Activated T-cell treated with anti-CD3 and anti-CD28 coated beads, Interleukin-2, amount 50 U/mL, for 24 hours (primary cell): ENCODE results near the gene TRAF5.
A peak's percentile ranks its signal among the peaks of the same experiment; 100 is the strongest.
"Not testable (repeated sequence)": the region's sequence is repeated elsewhere in the genome, so short reads cannot be mapped to it uniquely, and the experiment has no call there.

Experiments
- DNase-seq: peaks from one replicate; pipeline ENCODE4 v3.0.0-alpha.2; 2020
- H3K27ac Mint-ChIP-seq: 2 replicates; pipeline ENCODE4 v1.8.0; 2020; ENCODE audit warnings: mild to moderate bottlenecking, mixed read lengths
- H3K27me3 Mint-ChIP-seq: 2 replicates; pipeline ENCODE4 v1.8.0; 2020; ENCODE audit warnings: mixed read lengths
- H3K36me3 Mint-ChIP-seq: 2 replicates; pipeline ENCODE4 v1.8.0; 2020; ENCODE audit warnings: low read depth, mixed read lengths
- H3K4me1 Mint-ChIP-seq: 2 replicates; pipeline ENCODE4 v1.8.0; 2020; ENCODE audit warnings: low read depth, mixed read lengths
- H3K4me3 Mint-ChIP-seq: 2 replicates; pipeline ENCODE4 v1.8.0; 2020; ENCODE audit warnings: mild to moderate bottlenecking, moderate library complexity, mixed read lengths
- H3K9me3 Mint-ChIP-seq: 2 replicates; pipeline ENCODE4 v1.8.0; 2020; ENCODE audit warnings: mixed read lengths

The TRAF5 gene

DNA sequence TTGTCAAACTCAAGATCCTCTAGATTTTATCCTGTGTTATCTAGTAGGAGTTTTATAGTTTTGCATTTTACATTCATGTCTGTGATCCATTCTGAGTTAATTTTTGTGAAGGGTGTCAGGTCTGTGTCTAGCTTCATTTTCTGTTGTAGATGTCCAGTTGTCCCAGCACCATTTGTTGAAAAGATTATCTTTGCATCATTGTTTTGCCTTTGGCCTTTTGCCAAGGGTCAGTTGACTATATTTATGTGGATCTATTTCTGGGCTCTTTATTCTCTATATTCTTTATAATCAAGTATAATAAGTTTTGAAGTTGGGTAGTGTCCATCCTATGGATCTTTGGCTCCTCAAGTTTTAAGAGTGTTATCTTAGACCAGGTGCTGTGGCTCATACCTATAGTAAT is 21.9 kb downstream of the TRAF5 start:
- no peak overlapping the region for H3K4me3 Mint-ChIP-seq
- H3K27ac Mint-ChIP-seq: no peak overlapping the region

GRCh38 chr1:211349741-211350140 is 23.1 kb downstream of the TRAF5 start:
- Mint-ChIP-seq H3K27me3 (no peaks in the 10 kb centered on the region), H3K9me3 (peaks cover 14% of the 10 kb centered on the region), H3K36me3 (peaks cover 74% of the 10 kb centered on the region), H3K4me1 (peaks cover 87% of the 10 kb centered on the region), H3K4me3 (no peak overlapping the region), H3K27ac (peak overlapping the region; percentile 8)
- no peak for DNase-seq

More for the DNA sequence above, 21.9 kb downstream of the TRAF5 start:
- peaks cover 88% of the 10 kb centered on the region for H3K4me1 Mint-ChIP-seq
- peaks cover 72% of the 10 kb centered on the region for H3K36me3 Mint-ChIP-seq
- peaks cover 14% of the 10 kb centered on the region for H3K9me3 Mint-ChIP-seq
- DNase-seq: no peak
- H3K27me3 Mint-ChIP-seq: no peaks in the 10 kb centered on the region

DNA sequence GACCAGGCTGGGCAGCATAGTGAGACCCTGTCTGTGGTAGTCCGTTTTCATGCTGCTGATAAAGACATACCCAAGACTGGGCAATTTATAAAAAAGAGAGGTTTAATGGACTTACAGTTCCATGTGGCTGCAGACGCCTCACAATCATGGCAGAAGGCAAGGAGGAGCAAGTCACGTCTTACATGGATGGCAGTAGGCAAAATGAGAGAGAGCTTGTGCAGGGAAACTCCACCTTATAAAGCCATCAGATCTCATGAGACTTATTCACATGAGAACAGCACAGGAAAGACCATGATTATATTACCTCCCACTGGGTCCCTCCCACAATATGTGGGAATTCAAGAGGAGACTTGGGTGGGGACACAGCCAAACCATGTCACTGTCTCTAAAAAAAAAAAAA is 25.4 kb downstream of the TRAF5 start:
- H3K36me3 Mint-ChIP-seq: peaks cover 77% of the 10 kb centered on the region
- H3K27ac Mint-ChIP-seq: peak overlapping the region; percentile 86
- not testable (repeated sequence) for H3K4me3 Mint-ChIP-seq, DNase-seq, H3K27me3 Mint-ChIP-seq
- H3K4me1 Mint-ChIP-seq: peaks cover 88% of the 10 kb centered on the region
- peaks cover 14% of the 10 kb centered on the region for H3K9me3 Mint-ChIP-seq

GRCh38 chr1:211352465-211352864 is 25.8 kb downstream of the TRAF5 start:
- H3K4me1 Mint-ChIP-seq: peaks cover 89% of the 10 kb centered on the region
- H3K9me3 Mint-ChIP-seq: peaks cover 14% of the 10 kb centered on the region
- DNase-seq: no peak
- H3K27me3 Mint-ChIP-seq: no peaks in the 10 kb centered on the region
- H3K36me3 Mint-ChIP-seq: peaks cover 77% of the 10 kb centered on the region
- H3K27ac Mint-ChIP-seq: peak overlapping the region; percentile 90
- no peak overlapping the region for H3K4me3 Mint-ChIP-seq

GRCh38 chr1:211352985-211353515 is 26.4 kb downstream of the TRAF5 start:
- no peaks in the 10 kb centered on the region for H3K27me3 Mint-ChIP-seq
- peak overlapping the region; percentile 51 for H3K4me3 Mint-ChIP-seq
- H3K4me1 Mint-ChIP-seq: peaks cover 85% of the 10 kb centered on the region
- H3K27ac Mint-ChIP-seq: peak overlapping the region; percentile 90
- peak; percentile 63 for DNase-seq
- peaks cover 14% of the 10 kb centered on the region for H3K9me3 Mint-ChIP-seq
- H3K36me3 Mint-ChIP-seq: peaks cover 78% of the 10 kb centered on the region

- Mint-ChIP-seq H3K36me3 (peaks cover 78% of the 10 kb centered on the region), H3K9me3 (peaks cover 14% of the 10 kb centered on the region), H3K27ac (peak overlapping the region; percentile 90), H3K27me3 (no peaks in the 10 kb centered on the region), H3K4me3 (no peak overlapping the region), H3K4me1 (peaks cover 81% of the 10 kb centered on the region)
- no peak for DNase-seq
These were observed 27.1 kb downstream of the TRAF5 start for GRCh38 chr1:211353562-211354212.

GRCh38 chr1:211355873-211356272 is 29.2 kb downstream of the TRAF5 start:
- no peak overlapping the region for H3K4me3 Mint-ChIP-seq
- H3K27me3 Mint-ChIP-seq: no peaks in the 10 kb centered on the region
- DNase-seq: no peak
- H3K27ac Mint-ChIP-seq: peak overlapping the region; percentile 84
- H3K4me1 Mint-ChIP-seq: peaks cover 75% of the 10 kb centered on the region
- peaks cover 88% of the 10 kb centered on the region for H3K36me3 Mint-ChIP-seq
- H3K9me3 Mint-ChIP-seq: peaks cover 14% of the 10 kb centered on the region

DNA sequence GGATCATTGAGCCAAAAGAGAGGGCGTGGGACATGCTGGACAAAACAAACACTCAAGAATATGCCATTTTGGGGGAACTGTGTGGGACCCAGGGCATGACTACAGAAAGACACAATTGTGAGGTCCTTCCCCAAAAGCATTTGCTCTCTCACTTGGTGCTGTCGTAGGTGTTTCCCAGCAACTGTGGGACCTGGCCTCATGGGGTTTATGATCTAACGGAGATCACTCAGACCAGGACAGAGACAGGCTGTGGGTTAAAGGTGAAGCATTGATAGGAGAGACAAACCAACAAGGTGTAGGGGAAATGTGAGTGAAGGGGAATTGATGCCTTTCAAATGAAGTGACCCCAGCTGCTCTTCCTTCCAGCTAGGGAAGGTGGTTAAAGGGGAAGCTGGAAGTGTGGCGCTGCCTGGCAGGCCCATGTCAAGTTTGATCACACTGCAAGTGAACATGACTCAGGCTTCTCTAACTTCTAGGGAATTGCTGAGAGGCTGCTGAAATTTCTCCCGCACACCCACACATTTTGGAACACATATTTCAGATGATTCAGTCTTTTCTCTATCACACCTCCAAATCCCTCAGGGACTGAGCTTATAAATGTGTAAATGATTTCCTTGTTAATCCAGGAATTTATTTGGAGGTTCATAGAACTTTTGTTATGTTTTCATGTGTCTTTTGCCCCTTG is 30.2 kb downstream of the TRAF5 start:
- H3K27ac Mint-ChIP-seq: peak overlapping the region; percentile 84
- DNase-seq: no peak
- H3K4me1 Mint-ChIP-seq: peaks cover 68% of the 10 kb centered on the region
- H3K36me3 Mint-ChIP-seq: peaks cover 90% of the 10 kb centered on the region
- no peaks in the 10 kb centered on the region for H3K27me3 Mint-ChIP-seq
- H3K9me3 Mint-ChIP-seq: peaks cover 7% of the 10 kb centered on the region
- no peak overlapping the region for H3K4me3 Mint-ChIP-seq

- peaks cover 83% of the 10 kb centered on the region for H3K36me3 Mint-ChIP-seq
- H3K4me3 Mint-ChIP-seq: no peak overlapping the region
- H3K9me3 Mint-ChIP-seq: no peaks in the 10 kb centered on the region
- H3K27ac Mint-ChIP-seq: no peak overlapping the region
- no peak for DNase-seq
- H3K27me3 Mint-ChIP-seq: no peaks in the 10 kb centered on the region
- H3K4me1 Mint-ChIP-seq: peaks cover 51% of the 10 kb centered on the region
These were observed 32.1 kb downstream of the TRAF5 start for GRCh38 chr1:211358685-211359084.

GRCh38 chr1:211359876-211360275 is 33.2 kb downstream of the TRAF5 start:
- H3K9me3 Mint-ChIP-seq: no peaks in the 10 kb centered on the region
- peaks cover 83% of the 10 kb centered on the region for H3K36me3 Mint-ChIP-seq
- peak overlapping the region; percentile 84 for H3K27ac Mint-ChIP-seq
- H3K4me1 Mint-ChIP-seq: peaks cover 43% of the 10 kb centered on the region
- no peaks in the 10 kb centered on the region for H3K27me3 Mint-ChIP-seq
- no peak for DNase-seq
- H3K4me3 Mint-ChIP-seq: no peak overlapping the region

DNA sequence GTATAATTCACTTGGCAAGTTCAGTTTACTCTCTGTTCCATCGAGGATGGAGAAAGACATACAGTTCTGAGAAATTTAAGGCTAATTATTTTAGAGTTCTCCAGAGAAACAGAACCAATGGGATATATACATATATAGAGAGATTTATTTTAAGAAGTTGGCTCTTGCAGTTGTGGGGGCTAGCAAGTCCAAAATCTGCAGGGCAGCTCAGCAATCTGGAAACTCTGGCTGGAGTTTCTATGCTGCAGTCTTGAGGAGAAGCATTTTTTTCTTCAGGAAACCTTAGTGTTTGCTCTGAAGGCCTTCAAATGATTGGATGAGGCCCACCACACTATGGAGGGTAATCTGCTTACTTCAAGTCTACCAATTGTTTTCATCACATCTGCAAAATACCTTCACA is 34.6 kb downstream of the TRAF5 start:
- Mint-ChIP-seq H3K4me3 (no peak overlapping the region), H3K36me3 (peaks cover 85% of the 10 kb centered on the region), H3K9me3 (no peaks in the 10 kb centered on the region), H3K27ac (peak overlapping the region; percentile 5), H3K4me1 (peaks cover 32% of the 10 kb centered on the region), H3K27me3 (no peaks in the 10 kb centered on the region)
- DNase-seq: no peak

- no peaks in the 10 kb centered on the region for H3K27me3 Mint-ChIP-seq
- DNase-seq: no peak
- no peak overlapping the region for H3K4me3 Mint-ChIP-seq
- H3K36me3 Mint-ChIP-seq: peaks cover 94% of the 10 kb centered on the region
- no peak overlapping the region for H3K27ac Mint-ChIP-seq
- H3K4me1 Mint-ChIP-seq: peaks cover 6% of the 10 kb centered on the region
- H3K9me3 Mint-ChIP-seq: no peaks in the 10 kb centered on the region
These were observed 43.0 kb downstream of the TRAF5 start for GRCh38 chr1:211369640-211370039.

DNA sequence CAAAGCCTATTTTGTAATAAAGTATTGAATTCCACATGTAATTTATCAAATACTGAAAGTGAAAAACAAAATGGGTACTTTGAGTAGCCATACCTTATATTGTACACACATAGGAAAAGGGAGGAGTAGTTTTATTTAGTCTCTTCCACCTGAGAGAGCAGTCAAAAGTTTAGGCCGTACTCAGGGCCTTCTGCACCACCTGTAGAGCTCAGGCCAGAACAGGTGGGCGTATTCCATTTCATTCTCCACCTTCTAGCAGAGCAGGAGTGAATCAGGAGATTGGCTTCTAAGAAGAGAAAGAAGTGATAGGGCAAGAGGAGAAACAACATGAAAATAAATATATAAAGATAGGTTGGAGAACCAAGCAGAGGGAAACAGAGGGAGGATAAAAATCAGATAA is 44.0 kb downstream of the TRAF5 start:
- Mint-ChIP-seq H3K36me3 (peaks cover 94% of the 10 kb centered on the region), H3K4me1 (peaks cover 8% of the 10 kb centered on the region), H3K27me3 (no peaks in the 10 kb centered on the region), H3K9me3 (no peaks in the 10 kb centered on the region), H3K27ac (peak overlapping the region; percentile 68), H3K4me3 (no peak overlapping the region)
- DNase-seq: no peak

- Mint-ChIP-seq H3K4me3 (no peak overlapping the region), H3K36me3 (peaks cover 94% of the 10 kb centered on the region), H3K27me3 (no peaks in the 10 kb centered on the region), H3K27ac (peak overlapping the region; percentile 61), H3K4me1 (peaks cover 15% of the 10 kb centered on the region), H3K9me3 (no peaks in the 10 kb centered on the region)
- no peak for DNase-seq
These were observed 44.9 kb downstream of the TRAF5 start for GRCh38 chr1:211371406-211372105.

DNA sequence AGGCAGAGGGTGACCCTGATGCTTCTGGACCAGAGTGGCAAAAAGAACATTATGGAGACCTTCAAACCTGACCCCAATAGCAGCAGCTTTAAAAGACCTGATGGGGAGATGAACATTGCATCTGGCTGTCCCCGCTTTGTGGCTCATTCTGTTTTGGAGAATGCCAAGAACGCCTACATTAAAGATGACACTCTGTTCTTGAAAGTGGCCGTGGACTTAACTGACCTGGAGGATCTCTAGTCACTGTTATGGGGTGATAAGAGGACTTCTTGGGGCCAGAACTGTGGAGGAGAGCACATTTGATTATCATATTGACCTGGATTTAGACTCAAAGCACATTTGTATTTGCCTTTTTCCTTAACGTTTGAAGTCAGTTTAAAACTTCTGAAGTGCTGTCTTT is 45.8 kb downstream of the TRAF5 start:
- H3K9me3 Mint-ChIP-seq: no peaks in the 10 kb centered on the region
- DNase-seq: no peak
- no peaks in the 10 kb centered on the region for H3K27me3 Mint-ChIP-seq
- peaks cover 94% of the 10 kb centered on the region for H3K36me3 Mint-ChIP-seq
- peak overlapping the region; percentile 17 for H3K27ac Mint-ChIP-seq
- H3K4me1 Mint-ChIP-seq: peaks cover 24% of the 10 kb centered on the region
- no peak overlapping the region for H3K4me3 Mint-ChIP-seq
